A549 (cell line): Measurements from ENCODE around the gene GLT6D1. TPM values are rescaled to one million over a fixed set of nuclear protein-coding genes. Genes with fewer than 3 reads are reported as not detected.

Experiments used
- ATAC-seq, 2 experiments: fragments of 200-7000 bp in 1 of 2; fragments of >200 bp in 1 of 2; cut with Nextera tagmentation in 1 of 2; cut with Tn5 transposase in 1 of 2; 3 replicates each; pipeline versions ENCODE4 v1.8.0 to v1.9.1; 2018 to 2020; ENCODE audit warnings: mild to moderate bottlenecking in 1 of 2, moderate library complexity in 1 of 2
- CTCF ChIA-PET: fragments of 300-600 bp; sonication (Branson Sonifier 250); formaldehyde crosslinking; extraction: SDS; loops from one replicate; lab custom pipeline; 2021; ENCODE audit warnings: antibody characterized with exemption, inconsistent platforms; lab: Yijun Ruan, JAX
- POLR2A ChIA-PET: fragments of 350-600 bp; formaldehyde crosslinking; extraction: SDS; loops from one replicate; lab custom pipeline; 2021; ENCODE audit warnings: antibody characterized with exemption, inconsistent platforms; lab: Yijun Ruan, JAX
- DNase-seq, 2 experiments: peaks; one replicate each; pipeline versions ENCODE4 v3.0.0 to v3.0.0-alpha.2; 2011 to 2016; ENCODE audit warnings: low read depth in 1 of 2, low spot score in 1 of 2
- FAIRE-seq: peaks from 2 replicates; lab custom pipeline; 2011; peaks lifted over from hg19 to GRCh38; lab: Jason Lieb, UNC
- H3K27ac ChIP-seq, 2 experiments: fragments of >200 bp; sonication (Bioruptor Twin); formaldehyde crosslinking; 3 replicates each; pipeline ENCODE4 v1.5.1; 2016 to 2017
- H3K4me1 ChIP-seq: fragments of >200 bp; sonication (Bioruptor Twin); formaldehyde crosslinking; 3 replicates; pipeline ENCODE4 v1.6.1; 2016
- H3K4me2 ChIP-seq: fragments of >200 bp; sonication (Bioruptor Twin); formaldehyde crosslinking; 3 replicates; pipeline ENCODE4 v1.6.1; 2016
- H3K4me3 ChIP-seq: fragments of >200 bp; sonication (Bioruptor Twin); formaldehyde crosslinking; 3 replicates; pipeline ENCODE4 v1.5.1; 2016
- H3K9me3 ChIP-seq: fragments of >200 bp; sonication (Bioruptor Twin); formaldehyde crosslinking; 3 replicates; pipeline ENCODE4 v1.6.1; 2016
- CBX2 ChIP-seq: fragments of 200-600 bp; sonication (generic); IDR thresholded peaks from 2 replicates; pipeline ENCODE4 v1.6.1; 2016; ENCODE audit warnings: low read depth, mild to moderate bottlenecking, borderline replicate concordance
- CEBPB ChIP-seq, 2 experiments: fragments of >200 bp in 1 of 2; sonication (Bioruptor Twin) in 1 of 2; formaldehyde crosslinking in 1 of 2; IDR thresholded peaks; 2 replicates each; pipeline ENCODE4 v1.6.1; 2012 to 2016
- CTCF ChIP-seq: fragments of >200 bp; sonication (Bioruptor Twin); formaldehyde crosslinking; IDR thresholded peaks from 3 replicates; pipeline ENCODE4 v1.5.1; 2016
- EHF ChIP-seq: fragments of 250-450 bp; sonication (Bioruptor Pico); IDR thresholded peaks from 2 replicates; pipeline ENCODE4 v1.5.0; 2020; ENCODE audit warnings: mild to moderate bottlenecking
- EHMT2 ChIP-seq: fragments of 200-600 bp; sonication (generic); IDR thresholded peaks from 2 replicates; pipeline ENCODE4 v1.6.1; 2016; ENCODE audit warnings: antibody characterized with exemption, low read depth, mild to moderate bottlenecking, moderate library complexity
- GATA3 ChIP-seq: IDR thresholded peaks from 2 replicates; pipeline ENCODE4 v1.6.1; 2012; ENCODE audit warnings: borderline replicate concordance
- HDAC2 ChIP-seq: fragments of 200-600 bp; sonication (generic); IDR thresholded peaks from 2 replicates; pipeline ENCODE4 v1.6.1; 2016
- HES2 ChIP-seq: fragments of >200 bp; sonication (Bioruptor Twin); formaldehyde crosslinking; IDR thresholded peaks from 2 replicates; pipeline ENCODE4 v1.6.1; 2016
- HEYL ChIP-seq: fragments of 250-450 bp; sonication (Bioruptor Pico); IDR thresholded peaks from 2 replicates; pipeline ENCODE4 v1.8.0; 2021; ENCODE audit warnings: mild to moderate bottlenecking, moderate library complexity
- HMGXB4 ChIP-seq: fragments of 250-450 bp; sonication (Bioruptor Pico); IDR thresholded peaks from 2 replicates; pipeline ENCODE4 v1.5.0; 2021; ENCODE audit warnings: mild to moderate bottlenecking, moderate library complexity, borderline replicate concordance
- HOXB13 ChIP-seq: fragments of 250-450 bp; sonication (Bioruptor Pico); IDR thresholded peaks from 2 replicates; pipeline ENCODE4 v1.5.0; 2020; ENCODE audit warnings: low read depth, mild to moderate bottlenecking, moderate library complexity
- JUNB ChIP-seq: fragments of >200 bp; sonication (Bioruptor Twin); formaldehyde crosslinking; IDR thresholded peaks from 2 replicates; pipeline ENCODE4 v1.6.1; 2016
- KDM1A ChIP-seq: fragments of 200-600 bp; sonication (generic); IDR thresholded peaks from 2 replicates; pipeline ENCODE4 v1.6.1; 2016; ENCODE audit warnings: low read depth, mild to moderate bottlenecking
- MAZ ChIP-seq: fragments of 150-350 bp; IDR thresholded peaks from 2 replicates; pipeline ENCODE4 v1.6.1; 2014; ENCODE audit warnings: antibody characterized with exemption, low read depth, low read length, borderline replicate concordance
- NFE2L2 ChIP-seq: fragments of 150-350 bp; conservative IDR thresholded peaks from 2 replicates; pipeline ENCODE4 v1.6.1; 2014; ENCODE audit warnings: low read length
- POLR2A ChIP-seq: IDR thresholded peaks from 2 replicates; pipeline ENCODE4 v1.6.1; 2012; ENCODE audit warnings: mild to moderate bottlenecking, low read length
- POLR2AphosphoS2 ChIP-seq: conservative IDR thresholded peaks from 2 replicates; pipeline ENCODE4 v1.6.1; 2012; ENCODE audit warnings: low read length, improper control_type of control experiment, inconsistent platforms
- RFX5 ChIP-seq: fragments of 450-650 bp; IDR thresholded peaks from 2 replicates; pipeline ENCODE4 v1.7.1; 2014; ENCODE audit warnings: antibody characterized with exemption, mild to moderate bottlenecking, moderate library complexity
- ZNF302 ChIP-seq: fragments of 250-450 bp; sonication (Bioruptor Pico); IDR thresholded peaks from 2 replicates; pipeline ENCODE4 v1.9.0; 2021; ENCODE audit warnings: inconsistent platforms, mild to moderate bottlenecking, moderate library complexity
- WGBS: methylation state at CpG from one replicate; pipeline ENCODE4 v1.1.6; 2017; ENCODE audit errors: missing lambda C conversion rate; 5-methylcytosine and 5-hydroxymethylcytosine counted together
- polyA plus RNA-seq, 4 experiments: library from polyadenylated mRNA; depleted of rRNA in 3 of 4; stranded (reverse); fragments of >200 nt; fragmentation: RNase III in 1 of 4; extraction: RNeasy Plus Mini Kit Qiagen cat#74134 plus additional on column Dnase treatment in 1 of 4; gene quantifications; 2 replicates in 3 of 4; 3 replicates in 1 of 4; pipeline ENCODE4 v1.2.3, GENCODE V29; 2011 to 2017
- TF ChIP-seq, protein P1 (sequence below): fragments of 150-350 bp; IDR thresholded peaks from 2 replicates; pipeline ENCODE4 v1.6.1; 2014; ENCODE audit warnings: low read depth, mild to moderate bottlenecking, low read length
- TF ChIP-seq, protein P2 (sequence below): IDR thresholded peaks from 2 replicates; pipeline ENCODE4 v1.6.1; 2012; ENCODE audit warnings: low read depth, borderline replicate concordance
- TF ChIP-seq, protein P3 (sequence below): fragments of 450-650 bp; IDR thresholded peaks from 2 replicates; pipeline ENCODE4 v1.6.1; 2014; ENCODE audit warnings: antibody characterized with exemption

Gene GLT6D1
- polyA plus RNA-seq, 2 of the 4 experiments (the other 2 are of a cell fraction): not detected

- no peak for TF ChIP-seq HMGXB4
Observed at GRCh38 chr9:135592625-135593024, 46.7 kb downstream of the GLT6D1 start (continued).

GRCh38 chr9:135592331-135592590, 47.1 kb downstream of the GLT6D1 start:
- CTCF ChIA-PET: interaction anchor here (1.0 to 2.8 kb wide), 2 partner anchors 10 to 12 kb away, joined by 4 to 21 read pairs; no protein-coding TSS in a partner anchor
- H3K9me3 ChIP-seq: no peaks in the 10 kb centered on the region
- no peak overlapping the region for H3K4me3 ChIP-seq
- H3K4me2 ChIP-seq: no peak overlapping the region
- TF ChIP-seq GATA3 (no peak), HES2 (no peak), HOXB13 (CRISPR knock-in tag) (no peak), POLR2AphosphoS2 (no peak), CTCF (no peak), JUNB (no peak), CBX2 (no peak), HDAC2 (no peak), CEBPB (IDR thresholded peaks at IDR 0.05) (no peak), EHF (CRISPR knock-in tag) (no peak), POLR2A (no peak), RFX5 (no peak), MAZ (no peak)
- TF ChIP-seq, protein P1, sequence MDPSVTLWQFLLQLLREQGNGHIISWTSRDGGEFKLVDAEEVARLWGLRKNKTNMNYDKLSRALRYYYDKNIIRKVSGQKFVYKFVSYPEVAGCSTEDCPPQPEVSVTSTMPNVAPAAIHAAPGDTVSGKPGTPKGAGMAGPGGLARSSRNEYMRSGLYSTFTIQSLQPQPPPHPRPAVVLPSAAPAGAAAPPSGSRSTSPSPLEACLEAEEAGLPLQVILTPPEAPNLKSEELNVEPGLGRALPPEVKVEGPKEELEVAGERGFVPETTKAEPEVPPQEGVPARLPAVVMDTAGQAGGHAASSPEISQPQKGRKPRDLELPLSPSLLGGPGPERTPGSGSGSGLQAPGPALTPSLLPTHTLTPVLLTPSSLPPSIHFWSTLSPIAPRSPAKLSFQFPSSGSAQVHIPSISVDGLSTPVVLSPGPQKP: no peak
- TF ChIP-seq, protein P2, sequence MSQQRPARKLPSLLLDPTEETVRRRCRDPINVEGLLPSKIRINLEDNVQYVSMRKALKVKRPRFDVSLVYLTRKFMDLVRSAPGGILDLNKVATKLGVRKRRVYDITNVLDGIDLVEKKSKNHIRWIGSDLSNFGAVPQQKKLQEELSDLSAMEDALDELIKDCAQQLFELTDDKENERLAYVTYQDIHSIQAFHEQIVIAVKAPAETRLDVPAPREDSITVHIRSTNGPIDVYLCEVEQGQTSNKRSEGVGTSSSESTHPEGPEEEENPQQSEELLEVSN: no peak
- TF ChIP-seq, protein P3, sequence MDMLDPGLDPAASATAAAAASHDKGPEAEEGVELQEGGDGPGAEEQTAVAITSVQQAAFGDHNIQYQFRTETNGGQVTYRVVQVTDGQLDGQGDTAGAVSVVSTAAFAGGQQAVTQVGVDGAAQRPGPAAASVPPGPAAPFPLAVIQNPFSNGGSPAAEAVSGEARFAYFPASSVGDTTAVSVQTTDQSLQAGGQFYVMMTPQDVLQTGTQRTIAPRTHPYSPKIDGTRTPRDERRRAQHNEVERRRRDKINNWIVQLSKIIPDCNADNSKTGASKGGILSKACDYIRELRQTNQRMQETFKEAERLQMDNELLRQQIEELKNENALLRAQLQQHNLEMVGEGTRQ: no peak
- no peak overlapping the region for H3K27ac ChIP-seq
- ATAC-seq (no peak), DNase-seq (no peak), FAIRE-seq (no peak)
- H3K4me1 ChIP-seq: no peaks in the 10 kb centered on the region
- WGBS: no CpG with 5 or more reads among the region's 5 CpGs
- POLR2A ChIA-PET: no interaction called here

DNA sequence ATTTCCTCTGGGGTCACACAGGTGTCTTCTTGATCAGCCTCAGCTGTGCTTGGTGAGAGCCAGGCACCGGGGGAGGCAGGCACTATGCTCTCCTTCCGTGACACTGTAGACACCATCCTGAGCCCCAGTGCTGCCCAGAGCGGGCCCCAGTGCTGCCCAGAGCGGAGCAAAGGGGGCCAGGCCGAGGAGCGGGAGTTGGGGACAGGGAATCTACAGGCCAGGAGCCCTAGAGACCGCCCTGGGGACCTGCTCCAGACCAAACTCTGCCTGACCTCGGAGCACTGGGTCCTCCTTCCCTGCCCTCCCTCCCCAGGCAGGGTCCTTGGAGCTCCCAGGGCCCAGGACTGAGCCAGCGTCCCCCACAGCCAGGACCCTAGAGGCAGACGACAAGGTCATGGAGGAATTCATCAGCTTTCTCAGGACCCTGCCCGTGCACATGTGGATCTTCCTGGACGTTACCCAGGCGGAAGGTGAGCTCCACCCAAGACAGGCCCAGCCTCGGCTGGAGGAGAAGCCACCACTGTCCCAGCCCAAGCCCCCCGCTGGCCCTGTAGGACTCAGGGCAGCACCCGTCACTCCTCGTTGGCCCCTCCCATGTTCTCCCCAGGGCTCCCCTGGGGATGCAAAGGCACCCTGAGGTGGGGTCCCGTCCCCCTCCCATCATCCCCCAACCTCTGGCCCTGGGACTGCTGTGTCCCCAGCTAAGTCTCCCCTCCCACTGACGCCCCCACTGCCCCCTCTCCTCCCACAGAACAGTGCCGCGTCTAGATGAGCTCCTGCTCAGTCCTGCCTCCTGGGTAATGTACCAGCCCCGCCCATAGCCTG, 47.6 kb downstream of the GLT6D1 start:
- TF ChIP-seq EHMT2 (no peak), HOXB13 (CRISPR knock-in tag) (no peak), ZNF302 (CRISPR knock-in tag) (no peak), KDM1A (no peak), HEYL (CRISPR knock-in tag) (no peak), NFE2L2 (no peak)
- TF ChIP-seq, protein P1: no peak
- FAIRE-seq: no peak
- CTCF ChIA-PET: interaction anchor here (1.0 to 2.8 kb wide), 2 partner anchors 10 to 13 kb away, joined by 4 to 21 read pairs; no protein-coding TSS in a partner anchor
- POLR2A ChIA-PET: no interaction called here
- H3K4me2 ChIP-seq: no peak overlapping the region
- ATAC-seq: no peak; a peak in 1 of 6 replicates
- H3K4me1 ChIP-seq: no peaks in the 10 kb centered on the region
- H3K4me3 ChIP-seq: no peak overlapping the region
- H3K9me3 ChIP-seq: no peaks in the 10 kb centered on the region
- WGBS: 36% methylated on average over 10 of the region's 22 CpGs
- DNase-seq: no peak
- H3K27ac ChIP-seq: no peak overlapping the region
